Mucosa of stomach (tissue), 1 donor: ENCODE measurements around the gene OR1A2.
"Not testable (repeated sequence)": the region's sequence is repeated elsewhere in the genome, so short reads cannot be mapped to it uniquely, and the experiment has no call there.

Source experiments
- H3K27me3 ChIP-seq: one replicate; pipeline ENCODE4 v1.7.0; 2013; ENCODE audit warnings: mild to moderate bottlenecking, low read length; ENCODE audit not compliant: control insufficient read depth, insufficient read depth
- H3K36me3 ChIP-seq: one replicate; pipeline ENCODE4 v1.7.0; 2013; ENCODE audit warnings: low read length; ENCODE audit not compliant: control insufficient read depth, insufficient read depth
- H3K4me1 ChIP-seq: one replicate; pipeline ENCODE4 v1.7.0; 2013; ENCODE audit warnings: mild to moderate bottlenecking, low read length; ENCODE audit not compliant: control insufficient read depth, insufficient read depth
- H3K4me3 ChIP-seq: one replicate; pipeline ENCODE4 v1.7.0; 2013; ENCODE audit warnings: low read length
- H3K9ac ChIP-seq: one replicate; pipeline ENCODE4 v1.7.0; 2013; ENCODE audit warnings: mild to moderate bottlenecking, low read length, moderate library complexity
- H3K9me3 ChIP-seq: one replicate; pipeline ENCODE4 v1.7.0; 2013; ENCODE audit warnings: mild to moderate bottlenecking, low read length, moderate library complexity; ENCODE audit not compliant: control insufficient read depth
- donor health status: Pancreatic carcinoma.

The OR1A2 gene

DNA sequence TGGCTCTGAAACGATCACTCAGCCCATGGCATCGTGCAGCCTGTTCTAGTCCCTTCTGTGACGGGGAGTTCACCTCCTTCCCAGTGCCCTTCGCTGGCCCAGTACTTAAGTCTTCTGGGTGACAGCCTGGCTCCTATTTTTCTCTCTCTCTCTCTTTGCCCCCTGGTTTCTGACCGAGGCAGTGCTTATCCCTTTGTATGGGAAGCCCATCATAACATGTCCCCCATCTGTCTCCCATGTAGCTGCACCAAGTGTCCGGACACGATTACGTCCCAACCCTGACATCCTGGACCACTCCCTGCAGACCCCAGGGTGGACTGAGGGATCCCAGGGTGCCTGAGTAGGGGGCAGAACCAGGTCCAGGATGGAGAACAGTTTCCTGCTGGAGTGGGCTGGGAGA, 35.0 kb downstream of the OR1A2 start:
- not testable (repeated sequence) for H3K27me3 ChIP-seq, H3K9me3 ChIP-seq, H3K36me3 ChIP-seq, H3K4me1 ChIP-seq, H3K9ac ChIP-seq, H3K4me3 ChIP-seq

DNA sequence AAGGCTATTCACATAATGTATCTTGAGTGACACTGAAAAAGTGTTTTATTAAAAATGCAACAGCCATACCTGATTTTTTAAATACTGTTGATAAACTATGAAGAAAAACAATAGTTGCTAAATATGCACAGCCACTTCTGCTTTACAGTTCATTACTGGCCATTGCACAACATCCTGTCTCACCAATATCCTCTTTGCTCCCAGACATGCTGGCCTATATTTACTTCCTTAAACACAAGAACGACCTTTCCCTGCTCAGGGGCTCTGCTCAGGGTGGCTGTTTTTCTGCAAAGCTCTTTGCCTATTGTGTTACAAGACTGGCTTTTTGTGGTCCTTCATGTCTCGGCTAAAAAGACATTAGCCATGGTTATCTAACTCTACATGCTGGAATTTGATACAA, 41.4 kb downstream of the OR1A2 start:
- H3K9me3 ChIP-seq, H3K27me3 ChIP-seq, H3K4me1 ChIP-seq, H3K4me3 ChIP-seq, H3K36me3 ChIP-seq, H3K9ac ChIP-seq: not testable (repeated sequence)

GRCh38 chr17:3241044-3241443, 43.7 kb downstream of the OR1A2 start:
- not testable (repeated sequence) for H3K4me1 ChIP-seq, H3K9me3 ChIP-seq, H3K36me3 ChIP-seq, H3K27me3 ChIP-seq, H3K4me3 ChIP-seq, H3K9ac ChIP-seq

- H3K9ac ChIP-seq, H3K9me3 ChIP-seq, H3K27me3 ChIP-seq, H3K4me1 ChIP-seq, H3K4me3 ChIP-seq, H3K36me3 ChIP-seq: not testable (repeated sequence)
Observed at GRCh38 chr17:3244841-3245240, 47.5 kb downstream of the OR1A2 start.
